GM23338 (cell line): ENCODE measurements around the gene TRIM24. TPM values are rescaled to one million over a fixed set of nuclear protein-coding genes. Genes with fewer than 3 reads are reported as not detected.

Source experiments
- ATAC-seq: fragments of 200-7000 bp; cut with Tn5 transposase; 3 replicates; pipeline ENCODE4 v1.9.1; 2020
- DNase-seq: peaks from one replicate; pipeline ENCODE4 v3.0.0-alpha.2; 2015; ENCODE audit warnings: low spot score
- H2AFZ ChIP-seq: fragments of 200-600 bp; sonication (generic); 2 replicates; pipeline ENCODE4 v1.8.0; 2016; ENCODE audit warnings: antibody characterized with exemption, mild to moderate bottlenecking, moderate library complexity
- H3F3A ChIP-seq: fragments of 200-600 bp; sonication (generic); replicated peaks from 2 replicates; pipeline ENCODE4 v1.8.0; 2017; ENCODE audit warnings: antibody characterized with exemption, mixed run types, low read depth
- H3K27ac ChIP-seq: fragments of 200-600 bp; sonication (generic); 2 replicates; pipeline ENCODE4 v1.6.1; 2016; ENCODE audit warnings: low read depth
- H3K27me3 ChIP-seq: fragments of 200-600 bp; sonication (generic); 2 replicates; pipeline ENCODE4 v1.8.0; 2016; ENCODE audit warnings: mild to moderate bottlenecking, mixed run types, moderate library complexity; ENCODE audit not compliant: insufficient read depth
- H3K36me3 ChIP-seq: fragments of 200-600 bp; sonication (generic); 2 replicates; pipeline ENCODE4 v1.8.0; 2016; ENCODE audit warnings: mild to moderate bottlenecking; ENCODE audit not compliant: insufficient read depth
- H3K4me1 ChIP-seq: fragments of 200-600 bp; sonication (generic); 2 replicates; pipeline ENCODE4 v1.8.0; 2016; ENCODE audit warnings: mild to moderate bottlenecking, moderate library complexity; ENCODE audit not compliant: insufficient read depth
- H3K4me2 ChIP-seq: fragments of 200-600 bp; sonication (generic); 2 replicates; pipeline ENCODE4 v1.7.1; 2017; ENCODE audit warnings: mixed run types
- H3K4me3 ChIP-seq: fragments of 200-600 bp; sonication (generic); 2 replicates; pipeline ENCODE4 v1.6.1; 2016; ENCODE audit warnings: mixed run types
- H3K79me2 ChIP-seq: fragments of 200-600 bp; sonication (generic); replicated peaks from 2 replicates; pipeline ENCODE4 v1.8.0; 2017; ENCODE audit warnings: mild to moderate bottlenecking; ENCODE audit not compliant: insufficient read depth
- H3K9me2 ChIP-seq: fragments of 200-600 bp; sonication (generic); 2 replicates; pipeline ENCODE4 v1.8.0; 2017; ENCODE audit not compliant: insufficient read depth
- H4K20me1 ChIP-seq: fragments of 200-600 bp; sonication (generic); replicated peaks from 2 replicates; pipeline ENCODE4 v1.8.0; 2017; ENCODE audit warnings: mild to moderate bottlenecking; ENCODE audit not compliant: insufficient read depth
- H3K27ac Mint-ChIP-seq: 2 replicates; pipeline ENCODE4 v1.8.0; 2020; ENCODE audit warnings: inconsistent platforms, mild to moderate bottlenecking, moderate library complexity, mixed read lengths
- H3K27me3 Mint-ChIP-seq: 3 replicates; pipeline ENCODE4 v1.8.0; 2022; ENCODE audit warnings: low read depth, mild to moderate bottlenecking, moderate library complexity, mixed read lengths, inconsistent platforms; ENCODE audit not compliant: insufficient read depth, poor library complexity
- H3K36me3 Mint-ChIP-seq: 3 replicates; pipeline ENCODE4 v1.8.0; 2021; ENCODE audit warnings: low read depth, mild to moderate bottlenecking, inconsistent platforms, moderate library complexity, mixed read lengths
- H3K4me1 Mint-ChIP-seq: 3 replicates; pipeline ENCODE4 v1.8.0; 2020; ENCODE audit warnings: mild to moderate bottlenecking, inconsistent platforms, mixed read lengths
- H3K4me3 Mint-ChIP-seq: 3 replicates; pipeline ENCODE4 v1.8.0; 2021; ENCODE audit warnings: moderate library complexity, mild to moderate bottlenecking, inconsistent platforms, mixed read lengths
- H3K9me3 Mint-ChIP-seq: 3 replicates; pipeline ENCODE4 v1.8.0; 2020; ENCODE audit warnings: moderate library complexity, mild to moderate bottlenecking, inconsistent platforms, mixed read lengths
- CREB1 ChIP-seq: fragments of 250-450 bp; sonication (Bioruptor Pico); IDR thresholded peaks from 2 replicates; pipeline ENCODE4 v1.5.0; 2020; ENCODE audit warnings: low read depth, mild to moderate bottlenecking, moderate library complexity
- ETS1 ChIP-seq: IDR thresholded peaks from 2 replicates; pipeline ENCODE4 v1.6.1; 2016; ENCODE audit warnings: antibody characterized with exemption
- EZH2 ChIP-seq: fragments of 200-600 bp; sonication (generic); IDR thresholded peaks from one replicate; pipeline ENCODE4 v1.8.0; 2017; ENCODE audit warnings: antibody characterized with exemption, mild to moderate bottlenecking, low read depth; ENCODE audit not compliant: unreplicated experiment
- EZH2phosphoT487 ChIP-seq: fragments of 200-600 bp; sonication (generic); IDR thresholded peaks from one replicate; pipeline ENCODE4 v1.8.1; 2018; ENCODE audit warnings: antibody characterized with exemption; ENCODE audit not compliant: unreplicated experiment
- JUNB ChIP-seq: IDR thresholded peaks from one replicate; pipeline ENCODE4 v1.6.1; 2016; ENCODE audit warnings: antibody characterized with exemption; ENCODE audit not compliant: unreplicated experiment
- NANOG ChIP-seq: IDR thresholded peaks from 2 replicates; pipeline ENCODE4 v1.6.1; 2016; ENCODE audit warnings: antibody characterized with exemption, borderline replicate concordance
- POLR2AphosphoS5 ChIP-seq: IDR thresholded peaks from 2 replicates; pipeline ENCODE4 v1.6.1; 2016; ENCODE audit warnings: antibody characterized with exemption, low read depth
- STAT1 ChIP-seq: IDR thresholded peaks from one replicate; pipeline ENCODE4 v1.6.1; 2016; ENCODE audit warnings: antibody characterized with exemption; ENCODE audit not compliant: unreplicated experiment
- ZNF114 ChIP-seq: fragments of 250-450 bp; sonication (Bioruptor Pico); IDR thresholded peaks from 2 replicates; pipeline ENCODE4 v1.5.0; 2020; ENCODE audit warnings: mild to moderate bottlenecking, moderate library complexity
- ZNF331 ChIP-seq: fragments of 250-450 bp; sonication (Bioruptor Pico); IDR thresholded peaks from 2 replicates; pipeline ENCODE4 v1.5.0; 2020; ENCODE audit warnings: low read depth, mild to moderate bottlenecking, moderate library complexity
- polyA plus RNA-seq: library from polyadenylated mRNA; unstranded; fragments of >200 nt; fragmentation: Nextera tagmentation; extraction: Ambion mirVana; gene quantifications from 2 replicates; pipeline ENCODE4 v1.2.1, GENCODE V29; 2016
- total RNA-seq: library from RNA; depleted of rRNA; stranded (reverse); fragments of >200 nt; shearing (Covaris generic); gene quantifications from 2 replicates; pipeline ENCODE4 v1.2.3, GENCODE V29; 2014
- TF ChIP-seq, protein P1 (sequence below), 2 experiments: fragments of 200-600 bp in 1 of 2; sonication (generic) in 1 of 2; conservative IDR thresholded peaks; 2 replicates each; pipeline versions ENCODE4 v1.5.1 to v1.6.1; 2016 to 2017; ENCODE audit warnings: antibody characterized with exemption in 2 of 2, low read depth in 2 of 2, mild to moderate bottlenecking in 2 of 2, moderate library complexity in 1 of 2
- TF ChIP-seq, protein P2 (sequence below): IDR thresholded peaks from one replicate; pipeline ENCODE4 v1.6.1; 2018; ENCODE audit warnings: antibody characterized with exemption; ENCODE audit not compliant: unreplicated experiment
- TF ChIP-seq, protein P3 (sequence below): fragments of 250-450 bp; sonication (Bioruptor Pico); IDR thresholded peaks from 2 replicates; pipeline ENCODE4 v1.5.0; 2020; ENCODE audit warnings: mild to moderate bottlenecking, moderate library complexity

The TRIM24 gene
- total and polyA plus RNA-seq, 2 experiments from 2014 or later, result 67.0 to 120 TPM

DNA sequence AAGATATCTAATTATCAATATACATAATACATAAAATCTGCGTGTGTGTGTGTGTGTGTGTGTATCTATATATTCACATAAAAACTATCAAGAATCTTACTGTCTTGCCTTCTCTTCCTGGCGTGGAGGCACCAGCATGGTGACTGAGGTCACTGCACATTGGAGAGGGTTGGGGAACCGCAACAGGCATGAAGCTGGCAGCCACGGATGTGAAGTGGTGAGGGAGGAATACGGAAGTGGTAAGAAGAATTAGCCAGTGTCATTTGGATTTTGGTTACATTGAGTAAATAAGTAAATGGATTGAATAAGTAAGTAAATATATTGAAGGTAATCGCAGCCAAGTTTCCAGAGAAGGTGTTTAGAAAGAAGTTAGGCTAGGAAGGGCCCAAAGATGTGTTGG is 85.1 kb downstream of the TRIM24 start:
- Mint-ChIP-seq H3K4me1 (no peaks in the 10 kb centered on the region; the same call in 1 of the 3 replicates), H3K27ac (no peak overlapping the region), H3K27me3 (peaks cover 5% of the 10 kb centered on the region), H3K36me3 (peaks cover 83% of the 10 kb centered on the region), H3K4me3 (no peak overlapping the region), H3K9me3 (no peaks in the 10 kb centered on the region)
- no peaks in the 10 kb centered on the region; the same call in 1 of the 2 replicates for H3F3A ChIP-seq
- peaks cover 89% of the 10 kb centered on the region for H3K79me2 ChIP-seq
- H3K36me3 ChIP-seq, result peaks cover 49% of the 10 kb centered on the region; the same call in 1 of the 2 replicates
- no peak overlapping the region for H3K4me2 ChIP-seq
- H2AFZ ChIP-seq, result no peak overlapping the region
- no peak overlapping the region for H3K4me3 ChIP-seq
- no peaks in the 10 kb centered on the region for H3K4me1 ChIP-seq
- H3K9me2 ChIP-seq, result no peaks in the 10 kb centered on the region
- H3K27ac ChIP-seq, result no peak overlapping the region
- DNase-seq (no peak), ATAC-seq (no peak)
- H4K20me1 ChIP-seq, result 0 out of 2 replicates have a peak, but pooled peaks cover 12% of the 10 kb centered on the region
- TF ChIP-seq JUNB, result no peak
- no peak for TF ChIP-seq STAT1
- no peak for TF ChIP-seq CREB1 (CRISPR knock-in tag)
- no peak for TF ChIP-seq ETS1
- no peak for TF ChIP-seq NANOG
- TF ChIP-seq, protein P1, sequence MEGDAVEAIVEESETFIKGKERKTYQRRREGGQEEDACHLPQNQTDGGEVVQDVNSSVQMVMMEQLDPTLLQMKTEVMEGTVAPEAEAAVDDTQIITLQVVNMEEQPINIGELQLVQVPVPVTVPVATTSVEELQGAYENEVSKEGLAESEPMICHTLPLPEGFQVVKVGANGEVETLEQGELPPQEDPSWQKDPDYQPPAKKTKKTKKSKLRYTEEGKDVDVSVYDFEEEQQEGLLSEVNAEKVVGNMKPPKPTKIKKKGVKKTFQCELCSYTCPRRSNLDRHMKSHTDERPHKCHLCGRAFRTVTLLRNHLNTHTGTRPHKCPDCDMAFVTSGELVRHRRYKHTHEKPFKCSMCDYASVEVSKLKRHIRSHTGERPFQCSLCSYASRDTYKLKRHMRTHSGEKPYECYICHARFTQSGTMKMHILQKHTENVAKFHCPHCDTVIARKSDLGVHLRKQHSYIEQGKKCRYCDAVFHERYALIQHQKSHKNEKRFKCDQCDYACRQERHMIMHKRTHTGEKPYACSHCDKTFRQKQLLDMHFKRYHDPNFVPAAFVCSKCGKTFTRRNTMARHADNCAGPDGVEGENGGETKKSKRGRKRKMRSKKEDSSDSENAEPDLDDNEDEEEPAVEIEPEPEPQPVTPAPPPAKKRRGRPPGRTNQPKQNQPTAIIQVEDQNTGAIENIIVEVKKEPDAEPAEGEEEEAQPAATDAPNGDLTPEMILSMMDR (conservative IDR thresholded peaks at IDR 0.05; ENCODE audit: low read depth in 2 of 2), result no peak
- TF ChIP-seq EZH2phosphoT487, result no peak
- TF ChIP-seq, protein P2, sequence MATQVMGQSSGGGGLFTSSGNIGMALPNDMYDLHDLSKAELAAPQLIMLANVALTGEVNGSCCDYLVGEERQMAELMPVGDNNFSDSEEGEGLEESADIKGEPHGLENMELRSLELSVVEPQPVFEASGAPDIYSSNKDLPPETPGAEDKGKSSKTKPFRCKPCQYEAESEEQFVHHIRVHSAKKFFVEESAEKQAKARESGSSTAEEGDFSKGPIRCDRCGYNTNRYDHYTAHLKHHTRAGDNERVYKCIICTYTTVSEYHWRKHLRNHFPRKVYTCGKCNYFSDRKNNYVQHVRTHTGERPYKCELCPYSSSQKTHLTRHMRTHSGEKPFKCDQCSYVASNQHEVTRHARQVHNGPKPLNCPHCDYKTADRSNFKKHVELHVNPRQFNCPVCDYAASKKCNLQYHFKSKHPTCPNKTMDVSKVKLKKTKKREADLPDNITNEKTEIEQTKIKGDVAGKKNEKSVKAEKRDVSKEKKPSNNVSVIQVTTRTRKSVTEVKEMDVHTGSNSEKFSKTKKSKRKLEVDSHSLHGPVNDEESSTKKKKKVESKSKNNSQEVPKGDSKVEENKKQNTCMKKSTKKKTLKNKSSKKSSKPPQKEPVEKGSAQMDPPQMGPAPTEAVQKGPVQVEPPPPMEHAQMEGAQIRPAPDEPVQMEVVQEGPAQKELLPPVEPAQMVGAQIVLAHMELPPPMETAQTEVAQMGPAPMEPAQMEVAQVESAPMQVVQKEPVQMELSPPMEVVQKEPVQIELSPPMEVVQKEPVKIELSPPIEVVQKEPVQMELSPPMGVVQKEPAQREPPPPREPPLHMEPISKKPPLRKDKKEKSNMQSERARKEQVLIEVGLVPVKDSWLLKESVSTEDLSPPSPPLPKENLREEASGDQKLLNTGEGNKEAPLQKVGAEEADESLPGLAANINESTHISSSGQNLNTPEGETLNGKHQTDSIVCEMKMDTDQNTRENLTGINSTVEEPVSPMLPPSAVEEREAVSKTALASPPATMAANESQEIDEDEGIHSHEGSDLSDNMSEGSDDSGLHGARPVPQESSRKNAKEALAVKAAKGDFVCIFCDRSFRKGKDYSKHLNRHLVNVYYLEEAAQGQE, result no peak
- TF ChIP-seq ZNF331 (CRISPR knock-in tag), result no peak
- TF ChIP-seq EZH2, result no peak
- no peak for TF ChIP-seq POLR2AphosphoS5
- TF ChIP-seq, protein P3, sequence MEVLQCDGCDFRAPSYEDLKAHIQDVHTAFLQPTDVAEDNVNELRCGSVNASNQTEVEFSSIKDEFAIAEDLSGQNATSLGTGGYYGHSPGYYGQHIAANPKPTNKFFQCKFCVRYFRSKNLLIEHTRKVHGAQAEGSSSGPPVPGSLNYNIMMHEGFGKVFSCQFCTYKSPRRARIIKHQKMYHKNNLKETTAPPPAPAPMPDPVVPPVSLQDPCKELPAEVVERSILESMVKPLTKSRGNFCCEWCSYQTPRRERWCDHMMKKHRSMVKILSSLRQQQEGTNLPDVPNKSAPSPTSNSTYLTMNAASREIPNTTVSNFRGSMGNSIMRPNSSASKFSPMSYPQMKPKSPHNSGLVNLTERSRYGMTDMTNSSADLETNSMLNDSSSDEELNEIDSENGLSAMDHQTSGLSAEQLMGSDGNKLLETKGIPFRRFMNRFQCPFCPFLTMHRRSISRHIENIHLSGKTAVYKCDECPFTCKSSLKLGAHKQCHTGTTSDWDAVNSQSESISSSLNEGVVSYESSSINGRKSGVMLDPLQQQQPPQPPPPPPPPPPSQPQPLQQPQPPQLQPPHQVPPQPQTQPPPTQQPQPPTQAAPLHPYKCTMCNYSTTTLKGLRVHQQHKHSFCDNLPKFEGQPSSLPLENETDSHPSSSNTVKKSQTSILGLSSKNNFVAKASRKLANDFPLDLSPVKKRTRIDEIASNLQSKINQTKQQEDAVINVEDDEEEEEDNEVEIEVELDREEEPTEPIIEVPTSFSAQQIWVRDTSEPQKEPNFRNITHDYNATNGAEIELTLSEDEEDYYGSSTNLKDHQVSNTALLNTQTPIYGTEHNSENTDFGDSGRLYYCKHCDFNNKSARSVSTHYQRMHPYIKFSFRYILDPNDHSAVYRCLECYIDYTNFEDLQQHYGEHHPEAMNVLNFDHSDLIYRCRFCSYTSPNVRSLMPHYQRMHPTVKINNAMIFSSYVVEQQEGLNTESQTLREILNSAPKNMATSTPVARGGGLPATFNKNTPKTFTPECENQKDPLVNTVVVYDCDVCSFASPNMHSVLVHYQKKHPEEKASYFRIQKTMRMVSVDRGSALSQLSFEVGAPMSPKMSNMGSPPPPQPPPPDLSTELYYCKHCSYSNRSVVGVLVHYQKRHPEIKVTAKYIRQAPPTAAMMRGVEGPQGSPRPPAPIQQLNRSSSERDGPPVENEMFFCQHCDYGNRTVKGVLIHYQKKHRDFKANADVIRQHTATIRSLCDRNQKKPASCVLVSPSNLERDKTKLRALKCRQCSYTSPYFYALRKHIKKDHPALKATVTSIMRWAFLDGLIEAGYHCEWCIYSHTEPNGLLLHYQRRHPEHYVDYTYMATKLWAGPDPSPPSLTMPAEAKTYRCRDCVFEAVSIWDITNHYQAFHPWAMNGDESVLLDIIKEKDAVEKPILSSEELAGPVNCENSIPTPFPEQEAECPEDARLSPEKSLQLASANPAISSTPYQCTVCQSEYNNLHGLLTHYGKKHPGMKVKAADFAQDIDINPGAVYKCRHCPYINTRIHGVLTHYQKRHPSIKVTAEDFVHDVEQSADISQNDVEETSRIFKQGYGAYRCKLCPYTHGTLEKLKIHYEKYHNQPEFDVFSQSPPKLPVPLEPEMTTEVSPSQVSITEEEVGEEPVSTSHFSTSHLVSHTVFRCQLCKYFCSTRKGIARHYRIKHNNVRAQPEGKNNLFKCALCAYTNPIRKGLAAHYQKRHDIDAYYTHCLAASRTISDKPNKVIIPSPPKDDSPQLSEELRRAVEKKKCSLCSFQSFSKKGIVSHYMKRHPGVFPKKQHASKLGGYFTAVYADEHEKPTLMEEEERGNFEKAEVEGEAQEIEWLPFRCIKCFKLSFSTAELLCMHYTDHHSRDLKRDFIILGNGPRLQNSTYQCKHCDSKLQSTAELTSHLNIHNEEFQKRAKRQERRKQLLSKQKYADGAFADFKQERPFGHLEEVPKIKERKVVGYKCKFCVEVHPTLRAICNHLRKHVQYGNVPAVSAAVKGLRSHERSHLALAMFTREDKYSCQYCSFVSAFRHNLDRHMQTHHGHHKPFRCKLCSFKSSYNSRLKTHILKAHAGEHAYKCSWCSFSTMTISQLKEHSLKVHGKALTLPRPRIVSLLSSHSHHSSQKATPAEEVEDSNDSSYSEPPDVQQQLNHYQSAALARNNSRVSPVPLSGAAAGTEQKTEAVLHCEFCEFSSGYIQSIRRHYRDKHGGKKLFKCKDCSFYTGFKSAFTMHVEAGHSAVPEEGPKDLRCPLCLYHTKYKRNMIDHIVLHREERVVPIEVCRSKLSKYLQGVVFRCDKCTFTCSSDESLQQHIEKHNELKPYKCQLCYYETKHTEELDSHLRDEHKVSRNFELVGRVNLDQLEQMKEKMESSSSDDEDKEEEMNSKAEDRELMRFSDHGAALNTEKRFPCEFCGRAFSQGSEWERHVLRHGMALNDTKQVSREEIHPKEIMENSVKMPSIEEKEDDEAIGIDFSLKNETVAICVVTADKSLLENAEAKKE (CRISPR knock-in tag), result no peak
- TF ChIP-seq ZNF114 (CRISPR knock-in tag), result no peak
- no peaks in the 10 kb centered on the region for H3K27me3 ChIP-seq
